CD4-positive, alpha-beta T cell treated with Interferon alpha-2 for 1 hour (primary cell): ENCODE measurements around the gene GCK.

Source experiments
- DNase-seq, 2 donors: peaks; one replicate each; pipeline ENCODE4 v3.0.0-alpha.2; 2020 to 2022

The GCK gene

GRCh38 chr7:44114586-44115310, 74.5 kb downstream of the GCK start:
- DNase-seq, result no peak

GRCh38 chr7:44113764-44114354, 75.4 kb downstream of the GCK start:
- DNase-seq, result no peak

GRCh38 chr7:44112997-44113763, 76.1 kb downstream of the GCK start:
- DNase-seq, result no peak

GRCh38 chr7:44112231-44112996, 76.8 kb downstream of the GCK start:
- DNase-seq, result no peak

- DNase-seq, result no peak
These were observed 77.5 kb downstream of the GCK start for GRCh38 chr7:44111761-44112160.

GRCh38 chr7:44110719-44111635, 78.3 kb downstream of the GCK start:
- DNase-seq, result no peak

- no peak for DNase-seq
These were observed 79.2 kb downstream of the GCK start for GRCh38 chr7:44109991-44110390.

- DNase-seq, result no peak
These were observed 80.2 kb downstream of the GCK start for GRCh38 chr7:44108768-44109750.

GRCh38 chr7:44107961-44108767, 81.1 kb downstream of the GCK start:
- no peak for DNase-seq

GRCh38 chr7:44107116-44107960, 81.9 kb downstream of the GCK start:
- DNase-seq, result no peak

- DNase-seq, result no peak
These were observed 82.8 kb downstream of the GCK start for GRCh38 chr7:44106311-44107065.

GRCh38 chr7:44105832-44106231, 83.4 kb downstream of the GCK start:
- no peak for DNase-seq

GRCh38 chr7:44104860-44105771, 84.1 kb downstream of the GCK start:
- no peak for DNase-seq

GRCh38 chr7:44103923-44104859, 85.0 kb downstream of the GCK start, which contains the start of gene AEBP1:
AEBP1 (plus strand) TSS chr7:44104345; CDS start chr7:44104666, 321 bp downstream.
- DNase-seq, result peak; percentile 17 to 33

GRCh38 chr7:44103566-44103922, 85.7 kb downstream of the GCK start:
- no peak for DNase-seq
